SK-N-DZ (cell line): ENCODE results near the gene ARHGAP44.
"Not testable (repeated sequence)": the region's sequence is repeated elsewhere in the genome, so short reads cannot be mapped to it uniquely, and the experiment has no call there.

Experiments used
- DNase-seq: peaks from one replicate; pipeline ENCODE4 v3.0.0-alpha.2; 2015; ENCODE audit warnings: low spot score

The ARHGAP44 gene

GRCh38 chr17:12964162-12964561, 174.9 kb downstream of the ARHGAP44 start:
- no peak for DNase-seq

GRCh38 chr17:12964840-12965239, 175.5 kb downstream of the ARHGAP44 start:
- no peak for DNase-seq

GRCh38 chr17:12965988-12966387, 176.7 kb downstream of the ARHGAP44 start:
- no peak for DNase-seq

GRCh38 chr17:12966413-12966812, 177.1 kb downstream of the ARHGAP44 start:
- no peak for DNase-seq

GRCh38 chr17:12967962-12968361, 178.7 kb downstream of the ARHGAP44 start:
- no peak for DNase-seq

- no peak for DNase-seq
Measured at GRCh38 chr17:12973496-12974004, 184.3 kb downstream of the ARHGAP44 start.

- no peak for DNase-seq
Measured at GRCh38 chr17:12974005-12974531, 184.8 kb downstream of the ARHGAP44 start.

GRCh38 chr17:12977008-12977751, 187.9 kb downstream of the ARHGAP44 start:
- DNase-seq = no peak

GRCh38 chr17:12978787-12979186, 189.5 kb downstream of the ARHGAP44 start:
- not testable (repeated sequence) for DNase-seq

GRCh38 chr17:12979246-12979645, 189.9 kb downstream of the ARHGAP44 start:
- DNase-seq = no peak

- no peak for DNase-seq
Measured at GRCh38 chr17:12979826-12980500, 190.7 kb downstream of the ARHGAP44 start.

- DNase-seq = no peak
Measured at GRCh38 chr17:12982224-12982623, 192.9 kb downstream of the ARHGAP44 start.

- DNase-seq = no peak
Measured at GRCh38 chr17:12983991-12984884, 194.9 kb downstream of the ARHGAP44 start.

GRCh38 chr17:12985431-12986293, 196.4 kb downstream of the ARHGAP44 start:
- no peak for DNase-seq

- DNase-seq = no peak
Measured at GRCh38 chr17:12987120-12987519, 197.8 kb downstream of the ARHGAP44 start.

GRCh38 chr17:12990041-12990808, 200.9 kb downstream of the ARHGAP44 start:
- no peak for DNase-seq

- DNase-seq = no peak
Measured at GRCh38 chr17:12990926-12991325, 201.6 kb downstream of the ARHGAP44 start.

- no peak for DNase-seq
Measured at GRCh38 chr17:12992676-12993075, 203.4 kb downstream of the ARHGAP44 start.

- no peak for DNase-seq
Measured at GRCh38 chr17:12993631-12994030, 204.3 kb downstream of the ARHGAP44 start.
